ENCODE results near the gene FAM13B.
A peak's percentile ranks its signal among the peaks of the same experiment; 100 is the strongest.

The FAM13B gene

GRCh38 chr5:138033907-138034306, 1.0 kb upstream of the FAM13B start:
- Histone ChIP-seq H3K4me3 (ENCODE audit: low read depth, low read length) (peak overlapping the region; percentile 100), H3K27me3 (ENCODE audit: control insufficient read depth, insufficient read depth, low read length) (no peaks in the 10 kb centered on the region), H3K4me1 (peaks cover 4% of the 10 kb centered on the region), H3K27ac (peak overlapping the region; percentile 99), H3K9ac (peak overlapping the region; percentile 88), H3K36me3 (ENCODE audit: control insufficient read depth, insufficient read depth, low read length) (no peaks in the 10 kb centered on the region), H2AFZ (peak overlapping the region; percentile 96), H3K9me3 (ENCODE audit: control insufficient read depth, low read length) (no peaks in the 10 kb centered on the region), H3K4me2 (ENCODE audit: low read length) (peak overlapping the region; percentile 95), H3K79me2 (peaks cover 27% of the 10 kb centered on the region)
- TF ChIP-seq CTCF (IDR thresholded peaks at IDR 0.05), result no peak

DNA sequence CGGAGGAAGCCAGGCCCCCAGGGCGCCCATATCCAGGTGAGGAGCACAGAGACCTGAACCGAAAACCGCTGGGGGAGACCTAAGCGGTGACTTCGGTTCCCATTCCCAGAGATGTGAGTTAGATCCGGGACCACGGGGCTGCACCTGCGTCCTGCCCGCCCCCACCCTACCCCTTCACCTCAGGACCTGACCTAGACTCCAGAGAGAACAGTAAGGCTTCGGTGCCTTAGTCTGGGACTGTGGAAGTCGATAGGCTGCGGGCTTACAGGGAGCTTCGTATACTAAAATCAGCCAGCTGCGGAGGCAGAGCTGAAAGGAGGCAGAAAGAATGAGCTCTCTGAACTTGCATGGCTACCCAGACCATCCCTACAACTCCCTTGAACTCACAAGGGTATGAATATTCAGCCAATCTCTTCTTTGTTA, 518 bp upstream of the FAM13B start:
- no peaks in the 10 kb centered on the region for H3K9me3 ChIP-seq (ENCODE audit: control insufficient read depth, low read length)
- H2AFZ ChIP-seq, result peak overlapping the region; percentile 96
- peak overlapping the region; percentile 95 for H3K4me2 ChIP-seq (ENCODE audit: low read length)
- H3K36me3 ChIP-seq (ENCODE audit: control insufficient read depth, insufficient read depth, low read length), result no peaks in the 10 kb centered on the region
- H3K27ac ChIP-seq, result peak overlapping the region; percentile 99
- peaks cover 31% of the 10 kb centered on the region for H3K79me2 ChIP-seq
- peak overlapping the region; percentile 88 for H3K9ac ChIP-seq
- no peak for TF ChIP-seq CTCF (IDR thresholded peaks at IDR 0.05)
- peak overlapping the region; percentile 100 for H3K4me3 ChIP-seq (ENCODE audit: low read depth, low read length)
- H3K4me1 ChIP-seq, result peaks cover 4% of the 10 kb centered on the region
- H3K27me3 ChIP-seq (ENCODE audit: control insufficient read depth, insufficient read depth, low read length), result no peaks in the 10 kb centered on the region

GRCh38 chr5:138032028-138032571, 779 bp downstream of the FAM13B start:
- H3K4me2 ChIP-seq (ENCODE audit: low read length), result peak overlapping the region; percentile 95
- H2AFZ ChIP-seq, result peak overlapping the region; percentile 96
- TF ChIP-seq CTCF (IDR thresholded peaks at IDR 0.05), result no peak
- peak overlapping the region; percentile 100 for H3K4me3 ChIP-seq (ENCODE audit: low read depth, low read length)
- no peaks in the 10 kb centered on the region for H3K27me3 ChIP-seq (ENCODE audit: control insufficient read depth, insufficient read depth, low read length)
- no peaks in the 10 kb centered on the region for H3K36me3 ChIP-seq (ENCODE audit: control insufficient read depth, insufficient read depth, low read length)
- H3K4me1 ChIP-seq, result peaks cover 7% of the 10 kb centered on the region
- peaks cover 44% of the 10 kb centered on the region for H3K79me2 ChIP-seq
- H3K27ac ChIP-seq, result peak overlapping the region; percentile 99
- no peaks in the 10 kb centered on the region for H3K9me3 ChIP-seq (ENCODE audit: control insufficient read depth, low read length)
- peak overlapping the region; percentile 99 for H3K9ac ChIP-seq

- Histone ChIP-seq H3K9me3 (ENCODE audit: control insufficient read depth, low read length) (no peaks in the 10 kb centered on the region), H3K36me3 (ENCODE audit: control insufficient read depth, insufficient read depth, low read length) (no peaks in the 10 kb centered on the region), H3K27me3 (ENCODE audit: control insufficient read depth, insufficient read depth, low read length) (no peaks in the 10 kb centered on the region), H3K9ac (no peak overlapping the region), H3K4me1 (peaks cover 7% of the 10 kb centered on the region), H3K4me2 (ENCODE audit: low read length) (no peak overlapping the region), H2AFZ (no peak overlapping the region), H3K27ac (no peak overlapping the region), H3K79me2 (peaks cover 59% of the 10 kb centered on the region), H3K4me3 (ENCODE audit: low read depth, low read length) (no peak overlapping the region)
- TF ChIP-seq CTCF (IDR thresholded peaks at IDR 0.05), result no peak
These were observed 2.9 kb downstream of the FAM13B start for GRCh38 chr5:138029944-138030343.

- H3K4me2 ChIP-seq (ENCODE audit: low read length), result no peak overlapping the region
- no peaks in the 10 kb centered on the region for H3K9me3 ChIP-seq (ENCODE audit: control insufficient read depth, low read length)
- no peaks in the 10 kb centered on the region for H3K27me3 ChIP-seq (ENCODE audit: control insufficient read depth, insufficient read depth, low read length)
- H3K36me3 ChIP-seq (ENCODE audit: control insufficient read depth, insufficient read depth, low read length), result no peaks in the 10 kb centered on the region
- no peak for TF ChIP-seq CTCF (IDR thresholded peaks at IDR 0.05)
- H3K79me2 ChIP-seq, result peaks cover 61% of the 10 kb centered on the region
- H3K4me1 ChIP-seq, result peaks cover 8% of the 10 kb centered on the region
- no peak overlapping the region for H3K4me3 ChIP-seq (ENCODE audit: low read depth, low read length)
- no peak overlapping the region for H3K9ac ChIP-seq
- no peak overlapping the region for H2AFZ ChIP-seq
- no peak overlapping the region for H3K27ac ChIP-seq
These were observed 3.4 kb downstream of the FAM13B start for GRCh38 chr5:138029501-138029900.
